GM23338 (cell line): ENCODE data around the gene GNGT1. TPM values are rescaled to one million over a fixed set of nuclear protein-coding genes. Genes with fewer than 3 reads are reported as not detected.

Experiments used
- ATAC-seq: fragments of 200-7000 bp; cut with Tn5 transposase; 3 replicates; pipeline ENCODE4 v1.9.1; 2020
- DNase-seq: peaks from one replicate; pipeline ENCODE4 v3.0.0-alpha.2; 2015; ENCODE audit warnings: low spot score
- H2AFZ ChIP-seq: fragments of 200-600 bp; sonication (generic); 2 replicates; pipeline ENCODE4 v1.8.0; 2016; ENCODE audit warnings: antibody characterized with exemption, mild to moderate bottlenecking, moderate library complexity
- H3F3A ChIP-seq: fragments of 200-600 bp; sonication (generic); replicated peaks from 2 replicates; pipeline ENCODE4 v1.8.0; 2017; ENCODE audit warnings: antibody characterized with exemption, mixed run types, low read depth
- H3K27ac ChIP-seq: fragments of 200-600 bp; sonication (generic); 2 replicates; pipeline ENCODE4 v1.6.1; 2016; ENCODE audit warnings: low read depth
- H3K27me3 ChIP-seq: fragments of 200-600 bp; sonication (generic); 2 replicates; pipeline ENCODE4 v1.8.0; 2016; ENCODE audit warnings: mild to moderate bottlenecking, mixed run types, moderate library complexity; ENCODE audit not compliant: insufficient read depth
- H3K36me3 ChIP-seq: fragments of 200-600 bp; sonication (generic); 2 replicates; pipeline ENCODE4 v1.8.0; 2016; ENCODE audit warnings: mild to moderate bottlenecking; ENCODE audit not compliant: insufficient read depth
- H3K4me1 ChIP-seq: fragments of 200-600 bp; sonication (generic); 2 replicates; pipeline ENCODE4 v1.8.0; 2016; ENCODE audit warnings: mild to moderate bottlenecking, moderate library complexity; ENCODE audit not compliant: insufficient read depth
- H3K4me2 ChIP-seq: fragments of 200-600 bp; sonication (generic); 2 replicates; pipeline ENCODE4 v1.7.1; 2017; ENCODE audit warnings: mixed run types
- H3K4me3 ChIP-seq: fragments of 200-600 bp; sonication (generic); 2 replicates; pipeline ENCODE4 v1.6.1; 2016; ENCODE audit warnings: mixed run types
- H3K79me2 ChIP-seq: fragments of 200-600 bp; sonication (generic); replicated peaks from 2 replicates; pipeline ENCODE4 v1.8.0; 2017; ENCODE audit warnings: mild to moderate bottlenecking; ENCODE audit not compliant: insufficient read depth
- H3K9me2 ChIP-seq: fragments of 200-600 bp; sonication (generic); 2 replicates; pipeline ENCODE4 v1.8.0; 2017; ENCODE audit not compliant: insufficient read depth
- H4K20me1 ChIP-seq: fragments of 200-600 bp; sonication (generic); replicated peaks from 2 replicates; pipeline ENCODE4 v1.8.0; 2017; ENCODE audit warnings: mild to moderate bottlenecking; ENCODE audit not compliant: insufficient read depth
- H3K27ac Mint-ChIP-seq: 2 replicates; pipeline ENCODE4 v1.8.0; 2020; ENCODE audit warnings: inconsistent platforms, mild to moderate bottlenecking, moderate library complexity, mixed read lengths
- H3K27me3 Mint-ChIP-seq: 3 replicates; pipeline ENCODE4 v1.8.0; 2022; ENCODE audit warnings: low read depth, mild to moderate bottlenecking, moderate library complexity, mixed read lengths, inconsistent platforms; ENCODE audit not compliant: insufficient read depth, poor library complexity
- H3K36me3 Mint-ChIP-seq: 3 replicates; pipeline ENCODE4 v1.8.0; 2021; ENCODE audit warnings: low read depth, mild to moderate bottlenecking, inconsistent platforms, moderate library complexity, mixed read lengths
- H3K4me1 Mint-ChIP-seq: 3 replicates; pipeline ENCODE4 v1.8.0; 2020; ENCODE audit warnings: mild to moderate bottlenecking, inconsistent platforms, mixed read lengths
- H3K4me3 Mint-ChIP-seq: 3 replicates; pipeline ENCODE4 v1.8.0; 2021; ENCODE audit warnings: moderate library complexity, mild to moderate bottlenecking, inconsistent platforms, mixed read lengths
- H3K9me3 Mint-ChIP-seq: 3 replicates; pipeline ENCODE4 v1.8.0; 2020; ENCODE audit warnings: moderate library complexity, mild to moderate bottlenecking, inconsistent platforms, mixed read lengths
- CTCF ChIP-seq, 2 experiments: fragments of 200-600 bp in 1 of 2; sonication (generic) in 1 of 2; conservative IDR thresholded peaks; 2 replicates each; pipeline versions ENCODE4 v1.5.1 to v1.6.1; 2016 to 2017; ENCODE audit warnings: antibody characterized with exemption in 2 of 2, low read depth in 2 of 2, mild to moderate bottlenecking in 2 of 2, moderate library complexity in 1 of 2
- EZH2 ChIP-seq: fragments of 200-600 bp; sonication (generic); IDR thresholded peaks from one replicate; pipeline ENCODE4 v1.8.0; 2017; ENCODE audit warnings: antibody characterized with exemption, mild to moderate bottlenecking, low read depth; ENCODE audit not compliant: unreplicated experiment
- EZH2phosphoT487 ChIP-seq: fragments of 200-600 bp; sonication (generic); IDR thresholded peaks from one replicate; pipeline ENCODE4 v1.8.1; 2018; ENCODE audit warnings: antibody characterized with exemption; ENCODE audit not compliant: unreplicated experiment
- POLR2AphosphoS5 ChIP-seq: IDR thresholded peaks from 2 replicates; pipeline ENCODE4 v1.6.1; 2016; ENCODE audit warnings: antibody characterized with exemption, low read depth
- REST ChIP-seq: IDR thresholded peaks from one replicate; pipeline ENCODE4 v1.6.1; 2018; ENCODE audit warnings: antibody characterized with exemption; ENCODE audit not compliant: unreplicated experiment
- ZNF114 ChIP-seq: fragments of 250-450 bp; sonication (Bioruptor Pico); IDR thresholded peaks from 2 replicates; pipeline ENCODE4 v1.5.0; 2020; ENCODE audit warnings: mild to moderate bottlenecking, moderate library complexity
- ZNF331 ChIP-seq: fragments of 250-450 bp; sonication (Bioruptor Pico); IDR thresholded peaks from 2 replicates; pipeline ENCODE4 v1.5.0; 2020; ENCODE audit warnings: low read depth, mild to moderate bottlenecking, moderate library complexity
- polyA plus RNA-seq: library from polyadenylated mRNA; unstranded; fragments of >200 nt; fragmentation: Nextera tagmentation; extraction: Ambion mirVana; gene quantifications from 2 replicates; pipeline ENCODE4 v1.2.1, GENCODE V29; 2016
- total RNA-seq: library from RNA; depleted of rRNA; stranded (reverse); fragments of >200 nt; shearing (Covaris generic); gene quantifications from 2 replicates; pipeline ENCODE4 v1.2.3, GENCODE V29; 2014

GNGT1 gene
- total and polyA plus RNA-seq, 2 experiments from 2014 or later, result 1.6 TPM; not detected in 1

GRCh38 chr7:93860261-93860660 is 46.1 kb upstream of the GNGT1 start:
- no peak overlapping the region for H2AFZ ChIP-seq
- H3K9me2 ChIP-seq, result no peaks in the 10 kb centered on the region
- H3K36me3 Mint-ChIP-seq, result no peaks in the 10 kb centered on the region
- H3K27me3 Mint-ChIP-seq, result no peaks in the 10 kb centered on the region
- no peaks in the 10 kb centered on the region; the same call in 2 of the 3 replicates for H3K9me3 Mint-ChIP-seq
- DNase-seq (no peak), ATAC-seq (no peak)
- no peaks in the 10 kb centered on the region for H4K20me1 ChIP-seq
- H3K4me2 ChIP-seq, result no peak overlapping the region
- no peaks in the 10 kb centered on the region for H3K4me1 Mint-ChIP-seq
- no peaks in the 10 kb centered on the region for H3K36me3 ChIP-seq
- H3K4me3 ChIP-seq, result no peak overlapping the region
- H3K4me3 Mint-ChIP-seq, result no peak overlapping the region
- no peak overlapping the region for H3K27ac ChIP-seq
- no peaks in the 10 kb centered on the region for H3K4me1 ChIP-seq
- no peak for TF ChIP-seq EZH2phosphoT487
- no peak for TF ChIP-seq POLR2AphosphoS5
- no peak overlapping the region for H3K27ac Mint-ChIP-seq
- H3K27me3 ChIP-seq, result no peaks in the 10 kb centered on the region
- H3K79me2 ChIP-seq, result no peaks in the 10 kb centered on the region
- H3F3A ChIP-seq, result no peaks in the 10 kb centered on the region

GRCh38 chr7:93861325-93861949 is 44.9 kb upstream of the GNGT1 start:
- H3K27me3 ChIP-seq, result no peaks in the 10 kb centered on the region
- no peaks in the 10 kb centered on the region for H3K36me3 Mint-ChIP-seq
- TF ChIP-seq ZNF331 (CRISPR knock-in tag), result no peak
- peak in 1 of 2 experiments; percentile 61; a peak in 2 of 4 replicates for TF ChIP-seq CTCF (conservative IDR thresholded peaks at IDR 0.05; ENCODE audit: low read depth in 2 of 2)
- TF ChIP-seq REST, result no peak
- no peak for TF ChIP-seq EZH2
- no peak for TF ChIP-seq ZNF114 (CRISPR knock-in tag)

More at GRCh38 chr7:93861325-93861949, 44.9 kb upstream of the GNGT1 start:
- no peaks in the 10 kb centered on the region for H3K27me3 Mint-ChIP-seq
- ATAC-seq, result no peak
- H3K4me3 ChIP-seq, result no peak overlapping the region
- no peaks in the 10 kb centered on the region for H4K20me1 ChIP-seq
- H3K9me3 Mint-ChIP-seq, result no peaks in the 10 kb centered on the region; the same call in 2 of the 3 replicates
- H3K36me3 ChIP-seq, result no peaks in the 10 kb centered on the region
- no peak overlapping the region for H3K27ac ChIP-seq
- no peak overlapping the region for H3K27ac Mint-ChIP-seq
- no peaks in the 10 kb centered on the region for H3K4me1 Mint-ChIP-seq
- no peaks in the 10 kb centered on the region for H3F3A ChIP-seq
- no peaks in the 10 kb centered on the region for H3K9me2 ChIP-seq
- DNase-seq, result peak; percentile 24
- no peak overlapping the region for H3K4me2 ChIP-seq
- no peaks in the 10 kb centered on the region for H3K4me1 ChIP-seq
- no peaks in the 10 kb centered on the region for H3K79me2 ChIP-seq
- H2AFZ ChIP-seq, result no peak overlapping the region
- no peak overlapping the region for H3K4me3 Mint-ChIP-seq
